ENCODE data around the gene GALNT18.
"Not testable (repeated sequence)": the region's sequence is repeated elsewhere in the genome, so short reads cannot be mapped to it uniquely, and the experiment has no call there.

GALNT18 gene

DNA sequence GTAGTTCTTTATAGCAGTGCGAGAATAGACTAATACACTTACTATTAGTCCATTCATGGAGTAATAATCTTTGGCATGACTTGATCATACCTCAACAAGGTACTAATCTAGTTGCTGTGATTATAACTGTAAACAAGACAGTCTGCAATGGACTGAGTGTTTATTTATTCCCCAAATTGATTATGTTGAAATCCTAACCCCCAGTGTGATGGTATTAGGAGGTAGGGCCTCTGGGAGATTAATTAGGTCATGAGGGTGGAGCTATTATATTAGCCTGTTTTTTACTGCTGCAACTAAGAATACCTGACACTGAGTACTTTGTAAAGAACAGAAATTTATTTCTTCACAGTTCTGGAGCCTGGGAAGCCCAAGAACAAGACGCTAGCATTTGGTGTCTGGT is 237.8 kb downstream of the GALNT18 start:
- no peak for DNase-seq (ENCODE audit: low read depth)

DNA sequence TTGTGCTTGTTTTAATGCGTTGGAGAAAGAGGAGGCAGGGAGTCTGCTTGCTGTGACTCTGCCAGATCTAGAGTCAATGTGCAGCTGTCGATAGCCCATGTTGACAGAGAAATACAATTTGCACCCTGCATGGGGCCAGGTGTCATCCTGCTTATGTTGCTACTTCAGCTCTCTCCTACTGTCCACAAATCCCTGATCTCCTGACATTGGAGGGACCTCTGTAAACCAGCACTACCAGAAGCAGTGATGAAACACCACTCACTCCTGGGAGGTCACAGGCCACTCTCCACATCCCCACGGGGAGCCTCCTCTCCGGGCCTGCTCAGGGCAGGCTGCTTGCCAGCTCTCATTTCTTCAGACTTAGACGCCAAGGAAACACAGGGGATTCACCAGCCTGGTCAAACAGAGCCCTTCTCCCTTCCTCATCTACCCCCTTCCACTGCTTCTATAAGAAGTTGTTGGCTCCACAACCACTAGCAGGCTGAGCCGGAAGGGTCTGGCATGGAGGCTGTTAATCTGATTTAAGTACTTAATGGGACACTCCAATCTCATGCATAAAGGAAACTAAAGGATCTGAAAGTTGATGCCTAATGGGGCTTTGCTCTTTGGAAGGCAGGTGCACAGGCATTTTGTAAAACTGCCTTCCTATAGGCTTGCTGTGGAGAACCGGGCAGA is 238.8 kb downstream of the GALNT18 start:
- no peak for DNase-seq (ENCODE audit: low read depth)

- no peak for DNase-seq (ENCODE audit: low read depth)
These were observed 240.2 kb downstream of the GALNT18 start for GRCh38 chr11:11381471-11382105.

DNA sequence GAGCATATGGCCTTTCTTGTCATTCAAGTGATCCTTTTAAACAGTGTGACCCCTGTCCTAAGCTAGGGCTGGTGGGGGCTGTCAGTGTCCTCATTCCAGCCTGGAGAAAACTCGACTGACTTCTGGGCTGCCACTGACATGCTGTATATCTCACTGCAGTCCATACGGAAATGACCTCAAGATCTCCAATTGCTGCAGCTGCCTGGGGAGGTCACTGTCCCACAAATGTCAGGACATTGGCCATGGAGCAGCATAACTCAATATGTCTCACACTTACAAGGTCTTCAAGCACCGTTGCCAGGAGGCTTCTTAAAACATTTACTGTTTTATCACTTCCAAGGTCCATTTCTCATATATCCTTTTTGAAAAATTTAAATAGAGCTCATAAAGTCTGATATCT is 240.9 kb downstream of the GALNT18 start:
- DNase-seq (ENCODE audit: low read depth) = no peak

DNA sequence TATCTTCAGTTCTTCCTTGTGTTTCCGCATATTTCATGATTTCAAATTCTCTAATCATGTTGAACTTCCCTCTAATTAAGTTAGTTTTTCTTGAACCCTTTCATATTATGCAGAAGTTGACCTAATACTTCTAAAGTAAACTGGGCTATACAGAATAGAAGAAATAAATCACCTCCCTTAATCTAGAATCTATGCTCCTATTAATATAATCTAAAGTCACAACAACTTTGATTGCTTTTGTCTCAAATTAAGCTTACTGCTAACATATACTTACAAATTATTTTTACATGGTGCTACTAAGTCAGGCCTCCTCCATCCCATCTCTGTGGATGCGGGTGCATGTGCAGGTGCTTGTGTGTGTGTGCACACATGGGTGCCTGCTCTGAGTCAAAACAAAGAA is 241.5 kb downstream of the GALNT18 start:
- DNase-seq (ENCODE audit: low read depth) = no peak

DNA sequence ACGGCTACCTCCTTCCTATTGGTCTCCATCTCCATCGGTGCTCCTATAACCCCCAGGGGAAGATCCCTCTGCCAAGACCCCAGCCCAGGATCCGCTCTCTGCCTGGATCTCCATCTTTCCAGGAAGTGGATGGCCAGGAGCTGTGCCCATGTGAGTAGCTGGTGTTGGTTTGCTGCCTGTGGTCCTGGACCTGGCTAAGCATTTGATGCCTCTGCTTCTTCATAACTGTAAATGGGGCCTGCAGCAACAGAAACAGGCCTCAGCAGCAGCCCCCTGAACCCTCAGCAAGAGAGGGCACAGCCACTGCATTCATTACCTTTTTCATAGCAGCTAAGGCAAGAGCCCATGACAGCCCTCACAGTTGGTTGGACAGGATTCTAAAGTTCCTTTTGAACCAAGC is 242.1 kb downstream of the GALNT18 start:
- DNase-seq (ENCODE audit: low read depth) = no peak

DNA sequence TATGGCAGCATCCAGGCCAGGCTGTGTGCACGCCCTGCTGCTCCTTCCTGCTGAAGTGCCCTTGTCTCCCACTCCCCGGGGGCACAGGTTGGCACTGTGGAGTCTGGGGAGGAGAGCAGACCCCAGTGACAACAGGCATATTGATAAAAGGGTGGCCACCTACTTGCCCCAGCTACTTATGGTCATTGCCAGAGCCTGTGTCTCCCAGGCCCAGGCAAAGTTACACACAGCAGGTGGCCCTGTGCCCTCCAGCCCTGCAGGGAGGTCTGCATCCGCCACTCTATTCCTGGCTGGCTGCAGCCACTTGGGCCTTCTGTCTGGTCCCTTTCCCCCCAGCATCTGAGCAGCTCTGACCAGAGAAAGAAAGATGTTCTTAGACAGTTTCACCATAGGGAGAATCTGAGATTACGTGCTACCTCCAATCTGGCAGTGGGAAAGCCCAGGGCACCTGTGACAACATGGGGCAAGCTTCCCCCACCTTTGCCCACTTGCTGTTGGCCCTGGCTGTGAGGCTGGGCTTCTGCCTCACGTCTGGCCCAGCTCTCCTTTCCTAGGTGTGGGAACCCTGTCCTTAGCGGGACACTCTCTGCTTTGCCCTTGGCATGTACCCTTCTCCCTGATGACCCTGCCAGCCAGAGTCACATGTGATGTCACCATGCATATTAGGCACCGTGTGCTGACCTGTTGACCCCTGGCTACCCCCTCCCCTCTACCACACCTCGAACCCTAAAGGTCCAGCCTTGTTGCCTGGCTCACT is 243.4 kb downstream of the GALNT18 start:
- DNase-seq (ENCODE audit: low read depth) = no peak

DNA sequence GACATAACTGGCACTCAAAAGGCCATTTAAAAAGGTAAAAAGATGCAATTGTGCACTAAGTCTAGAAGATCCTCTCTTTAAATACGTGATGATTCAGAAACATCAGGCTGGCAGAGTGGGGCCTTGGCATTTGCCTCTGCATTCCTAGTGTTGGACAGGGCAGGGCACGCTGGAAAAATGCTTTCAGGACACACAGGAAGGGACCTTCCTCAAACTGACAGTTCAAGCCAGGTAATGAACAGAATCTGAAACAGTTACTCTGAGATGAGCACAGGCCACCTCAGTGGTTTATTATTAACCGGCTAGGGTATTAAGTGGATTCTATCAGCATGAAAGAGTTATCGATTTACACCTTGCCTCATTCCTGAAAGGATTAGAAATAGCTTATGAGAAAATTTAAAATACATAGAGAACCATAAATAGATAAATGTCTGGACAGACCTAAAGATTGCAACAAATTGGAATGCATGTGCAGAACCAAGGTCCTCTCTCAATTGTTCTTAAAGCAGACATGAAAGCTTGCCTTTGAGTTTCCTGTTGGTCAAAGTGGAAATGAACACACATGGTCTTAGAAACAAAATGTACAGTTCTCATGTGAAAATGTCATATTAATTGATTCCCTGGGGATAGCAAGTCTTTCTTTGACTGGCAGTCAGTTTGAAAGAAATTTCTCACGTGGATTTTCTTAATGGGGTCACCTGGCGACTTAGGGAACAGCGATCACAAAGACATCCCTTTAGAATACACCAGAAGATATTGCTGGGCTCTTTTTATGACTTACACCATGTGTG is 247.3 kb downstream of the GALNT18 start:
- no peak for DNase-seq (ENCODE audit: low read depth)

DNA sequence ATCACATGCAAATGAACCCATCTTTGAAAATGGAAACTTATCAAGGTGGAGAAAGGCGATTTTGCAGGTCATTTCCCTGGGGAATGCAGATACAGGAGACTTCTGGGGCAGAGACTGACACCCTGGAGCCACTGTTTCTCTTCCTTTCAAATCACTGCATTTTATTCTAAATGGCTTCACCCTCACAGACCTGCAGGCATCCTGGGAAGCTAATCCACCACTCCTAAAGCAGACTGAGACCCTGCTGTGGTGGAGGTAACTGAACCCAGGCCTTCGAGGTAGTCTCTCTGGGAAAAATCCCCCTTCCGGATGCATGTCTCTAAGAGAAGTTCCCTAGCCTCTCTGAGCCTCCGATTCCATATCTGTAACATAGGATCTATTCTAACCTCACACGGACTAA is 247.9 kb downstream of the GALNT18 start:
- DNase-seq (ENCODE audit: low read depth) = no peak

- DNase-seq (ENCODE audit: low read depth) = no peak
These were observed 249.3 kb downstream of the GALNT18 start for GRCh38 chr11:11372461-11372860.

DNA sequence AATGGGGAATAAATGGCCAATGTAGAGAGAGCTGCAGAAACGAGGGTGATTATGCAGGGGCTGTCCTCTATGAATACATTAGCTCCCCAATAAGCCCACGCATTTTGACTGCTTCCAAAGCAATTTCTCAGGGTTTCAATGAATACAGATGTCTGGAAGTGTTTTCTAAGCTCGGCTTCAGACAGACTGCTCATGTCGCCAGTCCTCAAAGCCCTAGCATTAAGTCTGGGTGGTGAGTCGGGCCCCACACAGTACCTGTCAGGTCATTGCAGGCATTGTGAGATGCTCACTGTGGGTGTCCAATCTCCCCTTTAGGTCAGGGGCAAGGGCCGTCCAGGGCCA is 250.9 kb downstream of the GALNT18 start:
- no peak for DNase-seq (ENCODE audit: low read depth)

DNA sequence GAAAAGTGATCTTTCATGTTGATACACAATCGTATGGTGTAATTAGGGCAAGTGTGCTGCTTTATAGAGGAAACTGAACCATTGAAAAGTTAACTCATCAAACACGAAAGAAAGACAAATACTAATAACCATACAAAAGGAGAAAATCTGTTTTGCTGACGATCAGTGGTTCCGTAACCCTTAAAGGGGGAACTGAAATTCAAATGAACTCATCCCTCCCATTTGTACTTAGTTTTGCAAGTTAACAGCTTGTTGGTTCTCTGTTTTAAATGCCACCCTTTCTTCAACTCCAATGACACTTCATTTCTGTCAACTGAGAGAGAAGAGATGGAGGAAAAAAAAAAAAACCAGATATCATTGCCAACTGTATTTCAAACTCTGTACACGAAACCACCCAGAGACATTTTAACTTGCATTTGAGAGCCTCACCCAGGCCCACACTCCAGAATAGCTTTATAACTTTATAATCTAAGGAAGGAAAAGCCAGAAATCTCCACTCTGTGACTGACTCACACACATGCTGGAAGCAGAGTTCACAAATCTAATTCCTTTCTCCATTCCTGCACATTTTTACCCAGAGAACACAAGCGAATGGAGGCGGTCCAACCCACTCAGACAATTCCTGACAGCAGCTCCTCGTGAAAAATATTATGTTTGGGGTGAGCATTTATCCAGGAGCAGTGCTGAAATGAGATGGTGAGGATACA is 251.4 kb downstream of the GALNT18 start:
- DNase-seq (ENCODE audit: low read depth) = no peak

DNA sequence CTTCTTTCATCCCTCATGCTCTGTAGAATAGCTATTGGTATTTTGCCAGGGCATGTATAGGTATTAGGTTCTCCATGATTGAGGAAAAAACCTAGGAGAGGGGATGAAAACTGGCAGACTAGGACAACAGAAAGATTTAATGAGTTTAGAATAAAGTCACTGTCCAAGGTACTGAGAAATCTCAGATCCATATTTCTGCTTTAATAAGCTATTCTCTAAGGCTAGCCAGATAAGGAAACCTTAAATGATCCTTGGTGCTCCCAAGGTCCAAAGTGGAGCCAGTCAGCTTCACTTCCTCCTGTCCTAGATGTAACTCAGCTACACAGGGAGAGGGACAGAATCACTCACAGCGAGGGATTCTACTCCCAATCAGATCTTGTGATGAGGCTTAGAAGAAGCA is 255.0 kb downstream of the GALNT18 start:
- no peak for DNase-seq (ENCODE audit: low read depth)

GRCh38 chr11:11363674-11364073 is 258.1 kb downstream of the GALNT18 start:
- no peak for DNase-seq (ENCODE audit: low read depth)

DNA sequence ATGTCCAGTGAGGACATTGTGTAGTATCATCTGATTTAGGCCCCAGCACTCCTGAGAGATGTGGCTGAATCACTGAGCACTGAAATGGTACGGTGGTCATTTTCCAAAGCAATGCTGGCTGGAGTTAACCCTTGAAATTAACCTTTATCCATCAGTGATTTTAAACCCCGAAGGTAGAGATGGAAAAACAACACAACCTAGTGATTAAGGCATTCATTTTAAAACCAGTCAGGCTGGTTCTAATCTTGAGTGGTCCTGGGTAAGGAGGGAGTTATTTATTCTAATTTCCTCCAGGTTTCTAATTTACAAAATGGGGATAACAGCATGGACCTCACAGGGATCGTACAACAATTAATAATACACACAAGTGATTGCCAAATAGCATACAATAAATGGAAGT is 262.2 kb downstream of the GALNT18 start:
- DNase-seq (ENCODE audit: low read depth) = no peak

- DNase-seq (ENCODE audit: low read depth) = no peak
These were observed 265.0 kb downstream of the GALNT18 start for GRCh38 chr11:11356842-11357241.

- not testable (repeated sequence) for DNase-seq (ENCODE audit: low read depth)
These were observed 268.9 kb downstream of the GALNT18 start, which contains the start of gene CSNK2A3 for GRCh38 chr11:11352878-11353277. TSS of gene CSNK2A3 (minus strand) at chr11:11353250. CDS start at chr11:11353119, 131 bp downstream.

GRCh38 chr11:11351851-11352250 is 270.0 kb downstream of the GALNT18 start:
- DNase-seq (ENCODE audit: low read depth) = not testable (repeated sequence)

DNA sequence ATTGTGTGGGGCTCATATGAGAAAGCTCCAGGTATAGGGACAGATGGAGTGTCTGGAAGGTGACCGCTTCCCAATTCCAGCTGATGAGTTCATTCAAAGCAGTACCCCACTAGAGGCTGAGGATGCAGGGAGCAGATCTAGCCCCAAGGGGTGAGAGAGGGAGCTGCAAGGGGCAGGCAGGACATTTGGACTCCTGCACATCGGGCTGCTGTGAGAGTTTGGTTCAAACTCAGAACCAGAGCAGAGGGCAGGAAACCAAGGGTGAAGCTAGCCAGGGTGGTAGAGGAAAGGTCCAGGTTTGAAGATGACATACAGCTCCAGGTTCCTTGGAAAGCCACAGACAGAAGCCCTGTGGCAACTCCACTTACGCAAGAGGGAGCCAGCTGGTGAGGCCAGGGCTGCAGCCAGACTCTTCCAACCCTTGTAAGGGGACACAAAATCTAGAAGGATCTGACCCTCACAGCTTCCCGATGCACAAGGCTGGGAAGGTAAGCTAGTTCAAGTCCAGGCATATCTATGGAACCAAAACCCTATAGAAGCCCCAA is 270.7 kb downstream of the GALNT18 start:
- no peak for DNase-seq (ENCODE audit: low read depth)

DNA sequence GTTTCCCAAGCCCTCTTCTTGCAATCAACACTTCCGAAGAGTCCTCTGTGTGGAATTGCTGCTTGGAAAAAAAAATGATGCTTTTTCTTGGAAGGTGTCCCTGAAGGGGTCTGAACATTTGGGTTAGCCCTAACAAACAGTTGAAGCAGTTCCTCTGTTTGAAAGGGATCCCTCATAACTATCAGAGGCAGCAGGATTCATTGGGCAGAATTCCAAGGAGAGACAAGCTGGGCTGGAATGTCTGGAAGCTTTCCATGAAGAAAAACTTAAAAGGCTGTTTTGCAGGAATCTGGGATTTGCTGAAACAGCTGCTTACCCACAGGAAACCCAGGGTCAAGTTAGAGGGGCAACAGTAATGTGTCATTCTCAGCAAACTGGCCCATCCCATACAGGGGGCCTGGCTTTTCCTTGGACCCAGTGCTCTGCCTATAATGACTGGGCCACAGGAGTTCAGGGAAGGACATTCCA is 271.9 kb downstream of the GALNT18 start:
- peak; percentile 40 for DNase-seq (ENCODE audit: low read depth)

DNA sequence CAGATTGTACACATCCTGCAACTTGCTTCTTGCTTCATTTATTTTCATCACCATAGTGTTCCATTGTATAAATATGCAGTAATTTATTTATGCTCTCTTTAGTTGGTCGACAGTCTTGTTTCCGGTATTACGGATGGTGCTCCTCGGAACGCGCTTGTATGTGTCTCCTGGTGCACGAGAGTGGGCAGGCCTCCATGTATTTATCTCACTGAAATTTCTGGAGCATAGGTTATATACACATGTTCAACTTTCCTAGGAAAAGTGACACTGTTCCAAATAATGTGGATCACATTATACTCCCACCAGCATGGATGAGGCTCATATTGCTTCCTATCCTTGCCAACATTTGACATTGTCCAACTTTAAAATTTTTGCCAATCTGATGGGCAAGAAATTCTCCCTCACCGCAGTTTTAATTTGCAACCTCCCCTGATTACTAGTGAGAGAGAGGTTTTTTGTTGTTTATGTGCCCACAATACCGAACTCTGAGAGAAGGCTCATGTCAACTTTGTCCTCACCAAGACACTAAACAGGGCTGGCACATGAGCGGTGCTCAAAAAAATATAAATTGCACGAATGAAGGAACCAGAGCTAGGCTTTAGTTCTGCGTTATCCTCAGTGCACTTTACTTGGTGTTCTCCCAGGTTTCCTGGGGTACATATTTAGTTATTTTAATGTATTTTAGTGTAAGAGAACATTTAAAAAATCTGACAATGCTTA is 272.5 kb downstream of the GALNT18 start:
- no peak for DNase-seq (ENCODE audit: low read depth)

Measured in GM04504 (cell line).